Measurements from ENCODE around the gene FBLN5. TPM values are rescaled to one million over a fixed set of nuclear protein-coding genes. Genes with fewer than 3 reads are reported as not detected.
"Not testable (repeated sequence)": the region's sequence is repeated elsewhere in the genome, so short reads cannot be mapped to it uniquely, and the experiment has no call there.

Gene FBLN5
- total RNA-seq, 1 donor: 1.9 TPM

GRCh38 chr14:91867316-91867988 lies 80.0 kb downstream of the FBLN5 start, which contains the start of gene TC2N:
TC2N (minus strand) TSS chr14:91867536; CDS start chr14:91813769, 53,767 bp downstream.
- DNase-seq (ENCODE audit: low read depth in 2 of 3, low spot score in 2 of 3): no peak

GRCh38 chr14:91866511-91867295 lies 80.8 kb downstream of the FBLN5 start:
- no peak for DNase-seq (ENCODE audit: low read depth in 2 of 3, low spot score in 2 of 3)

DNA sequence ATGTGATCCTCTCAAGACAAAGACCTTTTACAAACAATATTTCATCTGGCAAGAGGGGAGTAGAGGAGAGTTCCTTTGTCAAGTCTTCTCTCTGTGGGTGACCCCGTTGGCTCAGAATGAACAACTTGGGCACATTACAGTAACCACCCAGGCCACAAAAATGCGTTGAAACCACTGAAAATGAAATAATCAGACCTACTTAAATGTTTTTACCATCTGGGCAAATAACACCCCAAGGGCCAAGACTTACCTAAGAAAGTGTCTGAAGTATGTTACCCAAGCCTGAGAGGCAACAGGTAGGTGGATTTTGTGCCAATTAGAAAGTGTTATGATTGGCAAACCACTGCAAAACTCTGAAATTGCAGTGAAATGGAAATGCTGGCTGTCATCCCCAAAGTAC lies 81.4 kb downstream of the FBLN5 start:
- DNase-seq (ENCODE audit: low read depth in 2 of 3, low spot score in 2 of 3): no peak

- no peak for DNase-seq (ENCODE audit: low read depth in 2 of 3, low spot score in 2 of 3)
These were observed 85.1 kb downstream of the FBLN5 start for GRCh38 chr14:91862417-91862816.

- peak in 1 of 3 donors; percentile 10 for DNase-seq (ENCODE audit: low read depth in 2 of 3, low spot score in 2 of 3)
These were observed 86.4 kb downstream of the FBLN5 start for GRCh38 chr14:91861091-91861490.

DNA sequence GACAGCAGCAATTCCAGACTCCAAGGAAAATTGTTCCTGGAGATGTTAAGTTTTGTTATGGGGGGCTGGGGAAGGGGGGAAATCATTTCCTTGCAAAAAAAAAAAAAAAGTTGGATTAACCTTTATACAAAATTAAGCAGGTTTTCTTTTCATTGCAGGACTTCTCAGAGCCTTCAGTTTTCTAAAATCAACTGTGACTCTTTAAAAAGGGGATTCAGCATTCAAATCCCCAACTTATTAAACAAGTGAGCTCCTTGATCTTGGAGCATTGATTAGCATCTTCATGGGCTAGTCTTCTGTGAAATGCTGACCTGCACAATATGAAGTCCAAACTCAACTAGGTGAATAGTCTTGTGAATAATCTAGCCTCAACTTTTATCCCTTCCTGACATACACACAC lies 87.3 kb downstream of the FBLN5 start:
- DNase-seq (ENCODE audit: low read depth in 2 of 3, low spot score in 2 of 3): no peak

GRCh38 chr14:91858536-91859275 lies 88.8 kb downstream of the FBLN5 start:
- peak in 2 of 3 donors; percentile 63 to 74 for DNase-seq (ENCODE audit: low read depth in 2 of 3, low spot score in 2 of 3)

DNA sequence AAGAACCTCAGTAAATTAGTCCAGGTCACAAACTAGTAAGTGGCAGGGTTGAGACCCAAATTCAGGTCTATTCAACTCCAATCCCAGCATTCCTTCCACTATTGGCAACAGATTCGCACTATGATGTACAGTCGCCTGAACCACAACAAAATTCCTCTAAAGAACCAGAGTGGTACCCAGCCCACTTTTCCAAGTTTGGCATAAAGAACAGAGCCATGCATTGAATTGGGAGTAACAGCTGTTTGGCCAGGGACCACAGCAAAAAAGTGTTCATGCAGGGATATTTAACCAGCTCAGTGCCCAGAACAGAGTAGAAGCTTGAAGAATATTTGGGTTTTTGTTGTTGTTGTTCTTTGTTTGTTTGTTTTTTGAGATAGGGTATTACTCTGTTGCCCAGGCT lies 89.9 kb downstream of the FBLN5 start:
- no peak for DNase-seq (ENCODE audit: low read depth in 2 of 3, low spot score in 2 of 3)

GRCh38 chr14:91854327-91854934 lies 93.1 kb downstream of the FBLN5 start:
- no peak for DNase-seq (ENCODE audit: low read depth in 2 of 3, low spot score in 2 of 3)

DNA sequence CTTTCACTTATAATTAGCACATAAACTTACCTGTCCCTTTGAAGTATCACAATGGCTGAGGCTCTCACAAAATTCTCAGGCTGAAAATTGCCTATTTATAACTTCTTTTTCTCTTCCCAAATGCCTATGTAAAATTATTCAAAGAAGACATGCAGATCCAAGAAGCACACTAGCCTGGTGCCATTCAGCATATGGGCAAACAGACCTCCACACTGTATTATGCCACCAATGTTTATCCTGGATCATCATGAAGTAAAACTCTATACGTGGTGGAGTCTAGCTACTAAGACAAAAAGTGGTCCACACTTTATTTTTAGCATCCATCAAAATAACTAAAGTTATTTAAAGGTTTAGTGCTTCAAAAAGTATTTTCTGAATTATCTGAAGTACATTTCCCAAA lies 95.9 kb downstream of the FBLN5 start:
- DNase-seq (ENCODE audit: low read depth in 2 of 3, low spot score in 2 of 3): no peak

DNA sequence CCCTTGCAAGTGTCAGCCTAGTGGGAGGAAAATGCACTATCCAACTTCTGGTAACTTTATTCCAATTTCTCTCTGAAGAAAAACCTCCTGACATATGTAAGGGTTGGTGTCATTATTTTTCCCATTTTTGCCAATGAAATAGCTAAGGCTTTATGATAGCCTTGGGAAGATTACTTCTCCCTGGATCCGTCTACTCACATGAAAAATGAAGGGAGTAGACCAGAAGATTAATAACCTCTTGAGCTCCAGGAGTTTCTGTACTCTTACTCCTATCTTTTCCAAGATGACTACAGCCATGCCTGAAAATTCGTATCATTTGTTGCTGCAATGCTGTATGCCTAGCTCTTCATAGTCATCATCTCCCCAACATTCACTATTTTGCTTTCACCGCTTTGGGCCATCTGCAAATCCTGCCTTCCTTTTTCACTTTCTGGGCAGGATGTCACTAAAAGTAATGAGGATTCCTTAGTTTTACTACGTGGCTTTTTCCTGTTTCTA lies 98.9 kb downstream of the FBLN5 start:
- no peak for DNase-seq (ENCODE audit: low read depth in 2 of 3, low spot score in 2 of 3)

- DNase-seq (ENCODE audit: low read depth in 2 of 3, low spot score in 2 of 3): no peak
These were observed 99.8 kb downstream of the FBLN5 start for GRCh38 chr14:91847693-91848092.

DNA sequence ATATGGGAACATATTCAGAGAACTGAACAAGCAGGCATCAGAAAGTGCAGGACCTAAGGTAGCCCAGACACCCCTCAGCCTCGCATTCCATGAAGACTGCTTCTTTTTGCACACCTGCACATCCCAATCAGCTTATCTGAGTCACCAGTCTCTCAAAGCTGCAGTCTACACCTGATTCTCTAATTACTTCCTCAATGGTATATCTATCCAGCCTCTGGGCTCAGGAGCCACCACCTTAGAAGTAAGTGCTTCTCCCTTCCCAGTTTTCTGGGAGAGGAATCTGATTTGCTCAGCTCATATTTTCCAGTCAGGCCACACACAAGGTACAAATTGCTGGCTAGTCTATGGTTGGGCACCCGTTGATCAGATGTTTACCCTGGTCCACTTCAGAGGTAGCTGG lies 101.8 kb downstream of the FBLN5 start:
- no peak for DNase-seq (ENCODE audit: low read depth in 2 of 3, low spot score in 2 of 3)

GRCh38 chr14:91845056-91845455 lies 102.4 kb downstream of the FBLN5 start:
- DNase-seq (ENCODE audit: low read depth in 2 of 3, low spot score in 2 of 3): not testable (repeated sequence)

- no peak for DNase-seq (ENCODE audit: low read depth in 2 of 3, low spot score in 2 of 3)
These were observed 103.5 kb downstream of the FBLN5 start for GRCh38 chr14:91844029-91844428.

DNA sequence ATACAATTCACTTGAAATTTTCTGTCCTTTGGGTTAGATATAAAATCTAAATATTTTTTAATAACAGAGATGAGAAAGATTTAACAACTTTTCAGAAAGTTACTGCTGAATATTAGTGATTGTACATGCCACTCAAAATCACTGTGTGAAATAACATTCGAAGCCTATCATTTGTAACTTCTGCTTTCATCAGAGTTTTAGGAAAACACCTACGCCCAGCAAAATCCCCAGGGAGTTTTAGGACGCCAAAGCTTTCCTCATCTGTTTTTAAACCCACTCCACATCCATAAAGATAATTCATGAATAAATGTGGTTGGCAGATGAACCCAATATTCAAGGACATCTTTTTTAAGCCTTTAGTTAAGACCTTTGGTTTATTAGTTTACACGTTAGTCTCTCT lies 104.1 kb downstream of the FBLN5 start:
- DNase-seq (ENCODE audit: low read depth in 2 of 3, low spot score in 2 of 3): no peak

- DNase-seq (ENCODE audit: low read depth in 2 of 3, low spot score in 2 of 3): no peak
These were observed 106.4 kb downstream of the FBLN5 start for GRCh38 chr14:91841065-91841464.

DNA sequence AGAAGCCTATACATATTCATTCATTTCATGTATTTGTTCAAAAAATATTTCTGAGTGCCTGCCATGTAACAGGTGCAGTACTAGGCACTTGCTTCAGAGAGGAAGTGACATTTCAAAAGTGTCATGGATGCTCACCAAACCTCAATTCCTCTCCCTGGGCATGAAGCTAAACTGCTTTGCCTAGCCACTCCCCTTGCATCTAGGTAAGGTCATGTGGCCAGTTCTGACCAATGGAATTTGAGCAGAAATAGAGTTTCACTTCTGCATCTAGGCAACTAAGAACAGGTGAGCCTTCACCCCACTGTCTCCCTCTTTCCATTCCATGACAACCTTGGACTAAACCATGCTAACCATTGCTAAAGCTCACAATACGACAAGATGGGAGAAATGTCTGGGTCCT lies 107.7 kb downstream of the FBLN5 start:
- DNase-seq (ENCODE audit: low read depth in 2 of 3, low spot score in 2 of 3): peak in 1 of 3 donors; percentile 23

- peak in 1 of 3 donors; percentile 3 for DNase-seq (ENCODE audit: low read depth in 2 of 3, low spot score in 2 of 3)
These were observed 110.4 kb downstream of the FBLN5 start for GRCh38 chr14:91837076-91837475.

DNA sequence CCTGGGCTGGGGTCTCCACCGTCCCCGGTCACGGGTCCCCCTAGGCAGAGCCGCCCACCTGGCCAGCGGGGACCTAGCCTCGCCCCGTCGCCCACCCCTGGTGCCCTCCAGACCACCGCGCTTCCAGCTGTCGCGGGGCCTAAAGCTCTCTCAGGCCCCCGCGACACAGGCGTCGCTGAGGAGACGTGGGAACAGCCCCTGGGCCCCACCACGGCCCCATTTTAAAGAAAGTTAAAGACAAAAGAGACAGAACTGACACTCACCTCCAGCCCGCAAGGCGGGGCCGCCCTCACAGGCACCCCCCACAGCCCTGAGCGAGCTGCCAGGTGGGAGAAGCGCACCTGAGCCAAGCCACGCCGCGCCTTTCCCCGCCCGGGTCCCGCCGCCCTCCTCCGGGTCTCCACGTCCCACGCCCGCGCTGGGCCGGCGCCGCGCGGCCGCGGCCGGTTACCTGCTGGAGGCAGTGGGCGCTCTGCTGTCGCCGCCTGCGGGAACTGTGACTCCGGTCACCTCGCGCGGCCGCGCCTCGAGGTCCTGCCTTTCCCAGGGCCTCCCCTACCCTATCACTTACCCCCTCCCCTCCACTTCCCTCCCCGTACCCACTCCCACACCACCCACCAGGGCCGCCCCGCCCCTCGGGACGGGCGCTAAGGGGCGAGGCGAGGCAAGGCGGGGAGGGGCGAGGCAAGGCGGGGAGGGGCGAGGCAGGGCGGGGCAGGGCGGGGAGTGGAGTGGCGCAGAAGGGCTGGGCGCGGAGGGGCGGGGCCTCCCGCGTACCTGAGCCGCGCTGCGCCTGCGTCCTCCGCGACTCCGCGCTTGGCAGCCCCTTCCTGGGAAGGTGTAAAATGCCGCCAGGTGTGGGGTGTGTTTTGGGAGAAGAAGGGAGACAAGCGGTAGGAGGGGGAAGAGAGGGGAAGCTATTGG lies 111.3 kb downstream of the FBLN5 start:
- DNase-seq (ENCODE audit: low read depth in 2 of 3, low spot score in 2 of 3): peak; percentile 61 to 96 (median 91)
